H1 (cell line): ENCODE measurements around the gene GADL1. TPM values are rescaled to one million over a fixed set of nuclear protein-coding genes. Genes with fewer than 3 reads are reported as not detected.

Experiments
- BCL11A ChIP-seq, 2 experiments: IDR thresholded peaks; one replicate each; pipeline ENCODE4 v1.6.1; 2011; ENCODE audit warnings: low read depth in 2 of 2, low read length in 2 of 2, mild to moderate bottlenecking in 2 of 2
- POU5F1 ChIP-seq: IDR thresholded peaks from 2 replicates; pipeline ENCODE4 v1.6.1; 2011; ENCODE audit warnings: low read depth, mild to moderate bottlenecking, low read length, moderate library complexity
- USF2 ChIP-seq: IDR thresholded peaks from 2 replicates; pipeline ENCODE4 v1.6.1; 2011; ENCODE audit warnings: low read length, improper control_type of control experiment
- polyA plus RNA-seq, 7 experiments: library from polyadenylated mRNA; depleted of rRNA in 3 of 7; stranded (reverse) in 5 of 7; unstranded in 2 of 7; fragments of >200 nt in 5 of 7; fragments of 200-250 nt in 2 of 7; gene quantifications; 1 replicate in 5 of 7; 2 replicates in 1 of 7; 4 replicates in 1 of 7; pipeline versions ENCODE4 v1.2.1 to v1.2.3, GENCODE V29; 2011 to 2013; ENCODE audit warnings: missing spikeins in 2 of 7, mixed read lengths in 2 of 7
- total RNA-seq: library from RNA; stranded (reverse); fragmentation: NEBNext Ultra II Directional; extraction: Animal tissue kit (Norgen Biotek cat#: 25700); gene quantifications from 2 replicates; pipeline ENCODE4 v1.2.1, GENCODE V29; 2021

The GADL1 gene
- total and polyA plus RNA-seq, 2 of the 8 experiments (the other 6 are each of a cell fraction or from before 2014, with no cell fraction given), result 0.03 to 0.30 TPM

DNA sequence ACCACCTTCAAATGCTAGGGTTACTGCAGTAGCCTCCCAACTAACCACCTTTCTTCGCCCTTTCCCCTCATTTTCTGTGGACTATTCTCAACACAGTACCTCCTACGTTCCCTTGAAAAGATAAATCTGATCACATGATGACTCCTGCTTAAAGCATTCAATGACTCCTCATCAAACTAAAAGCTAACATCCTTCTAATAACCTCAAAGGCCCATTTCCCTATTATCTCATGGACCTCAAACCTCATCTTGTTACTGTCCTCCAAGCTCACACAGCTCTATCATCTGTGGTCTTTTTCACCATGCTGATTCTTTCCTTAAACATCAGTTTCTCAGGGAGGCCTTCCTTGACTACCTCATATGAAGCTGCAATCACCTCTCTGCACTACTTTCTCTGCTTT lies 29.6 kb downstream of the GADL1 start (continued):
- TF ChIP-seq BCL11A (IDR thresholded peaks at IDR 0.05; ENCODE audit: low read depth in 2 of 2, low read length in 2 of 2) (no peak), POU5F1 (no peak), USF2 (no peak)
- TF ChIP-seq, all 59 proteins: peak for 0
